ENCODE data around the gene TCEA3.

The TCEA3 gene

DNA sequence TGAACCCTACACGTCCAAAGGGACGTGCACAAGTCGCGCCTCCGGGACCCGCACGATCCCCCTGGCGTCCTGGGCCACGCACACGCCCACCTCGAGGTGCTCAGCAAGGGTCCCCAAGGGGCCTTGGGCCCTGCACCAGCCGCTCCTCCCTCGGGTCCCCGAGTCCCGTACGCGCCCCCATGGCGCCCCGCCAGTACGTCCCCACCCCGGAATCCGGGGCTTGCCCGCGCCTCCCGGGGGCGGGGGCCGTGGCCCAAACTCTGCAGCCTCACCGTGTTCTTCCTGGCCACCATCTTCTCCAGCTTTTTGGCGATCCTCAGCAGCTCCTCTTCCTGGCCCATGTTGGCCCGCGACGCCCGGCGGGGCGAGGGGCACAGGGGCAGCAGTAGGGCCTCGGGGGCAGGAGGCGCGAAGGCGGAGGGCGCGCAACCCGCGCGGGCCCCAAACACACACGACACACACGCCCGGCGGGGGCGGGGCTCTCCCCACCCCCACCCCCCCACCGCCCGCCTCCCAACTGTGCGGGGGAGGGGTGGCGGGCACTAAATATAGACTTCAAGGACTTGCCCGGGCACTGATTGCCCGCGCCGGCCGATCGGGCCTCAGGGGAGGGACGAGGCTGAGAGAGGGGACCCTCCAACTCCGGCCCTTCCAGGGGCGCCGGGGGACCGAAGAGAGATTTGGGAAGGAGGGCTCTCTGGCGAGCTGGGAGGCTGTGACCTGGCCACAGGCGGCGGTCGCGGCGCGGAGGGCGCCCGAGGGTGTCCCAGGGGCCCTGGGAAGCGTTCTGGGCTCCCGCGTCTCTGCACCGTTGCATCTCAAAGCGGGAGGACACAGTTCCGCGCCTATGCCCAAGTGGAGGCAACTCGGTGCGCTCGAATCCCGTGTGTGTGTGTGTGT, at the start of gene TCEA3:
Gene TCEA3, minus strand, starts transcription at position 456 of the 900 bp plus-strand sequence. Its CDS starts 115 bp downstream, at position 341.
- no peak for DNase-seq (ENCODE audit: low read depth in 2 of 2)

GRCh38 chr1:23473037-23473800, 48.7 kb upstream of the TCEA3 start:
- DNase-seq (ENCODE audit: low read depth in 2 of 2): no peak

- DNase-seq (ENCODE audit: low read depth in 2 of 2): no peak
Observed at GRCh38 chr1:23472351-23473036, 47.9 kb upstream of the TCEA3 start.

GRCh38 chr1:23471473-23472075, 47.0 kb upstream of the TCEA3 start:
- no peak for DNase-seq (ENCODE audit: low read depth in 2 of 2)

DNA sequence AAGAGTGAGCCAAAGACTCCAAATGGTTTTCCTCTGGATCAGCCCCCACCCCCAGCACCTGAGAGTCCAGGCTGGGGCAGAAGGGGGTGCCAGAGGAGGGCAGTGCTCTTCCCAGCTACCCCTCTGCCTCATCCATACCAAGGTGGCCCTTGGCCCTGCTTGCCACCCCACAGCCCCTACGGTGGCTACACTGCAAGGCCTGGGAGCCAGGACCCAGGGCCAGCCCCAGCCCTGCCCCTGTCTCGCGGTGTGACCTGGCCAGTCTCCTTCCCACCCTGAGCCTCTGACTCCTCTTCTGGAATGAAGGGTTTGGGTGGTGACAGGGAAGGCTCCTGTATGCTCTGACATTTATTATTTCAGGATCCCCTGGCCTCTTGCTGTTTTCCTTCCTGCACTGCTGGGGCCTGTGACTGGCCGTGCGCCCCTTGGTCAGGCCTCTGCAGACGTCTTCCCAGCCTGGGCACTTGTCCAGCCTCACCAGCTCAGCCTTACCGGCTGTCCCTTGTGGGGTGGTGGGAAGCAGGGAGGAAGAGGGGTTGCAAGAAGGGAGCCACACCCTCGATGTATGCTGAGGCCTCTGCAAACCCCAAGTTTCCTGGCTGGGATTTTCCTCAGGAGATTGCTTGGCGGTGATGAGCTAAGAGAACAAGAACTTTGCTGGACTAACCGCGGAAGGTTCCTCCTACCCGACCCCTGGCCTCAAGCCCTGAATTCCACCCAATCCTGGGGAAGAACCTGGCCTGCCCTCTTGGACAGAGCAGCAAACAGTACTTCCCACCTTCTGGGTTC, 45.9 kb upstream of the TCEA3 start:
- DNase-seq (ENCODE audit: low read depth in 2 of 2): no peak

DNA sequence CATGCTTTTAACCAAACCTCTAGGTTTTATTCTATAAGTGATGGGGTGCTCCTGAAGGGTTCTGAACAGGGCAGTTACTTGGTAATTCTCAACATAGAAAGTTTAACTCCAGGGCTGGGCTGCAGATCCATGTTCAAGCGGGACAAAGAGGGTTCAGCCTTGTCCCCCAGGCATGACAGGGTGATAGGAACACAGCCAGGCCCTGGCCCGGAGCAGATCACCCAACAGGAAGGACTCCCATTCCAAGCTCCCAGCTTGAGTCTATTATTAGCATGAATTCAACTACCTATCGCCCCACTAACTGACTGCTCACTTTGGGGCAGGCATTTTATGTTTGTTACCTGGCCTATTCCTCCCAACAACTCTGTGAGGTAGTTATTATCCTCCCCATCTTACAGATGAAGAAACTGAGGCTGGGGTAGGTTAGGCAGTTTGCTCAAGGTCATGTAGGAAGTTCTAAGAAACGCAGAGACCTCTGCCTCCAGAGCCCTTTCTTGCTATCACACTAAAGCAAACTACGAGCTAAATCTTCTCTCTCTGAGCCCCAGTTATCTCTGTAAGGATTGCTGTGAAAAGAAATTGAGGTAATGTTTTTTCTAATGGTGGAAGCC, 44.9 kb upstream of the TCEA3 start:
- DNase-seq (ENCODE audit: low read depth in 2 of 2): no peak

GRCh38 chr1:23466423-23466989, 42.0 kb upstream of the TCEA3 start:
- DNase-seq (ENCODE audit: low read depth in 2 of 2): no peak

DNA sequence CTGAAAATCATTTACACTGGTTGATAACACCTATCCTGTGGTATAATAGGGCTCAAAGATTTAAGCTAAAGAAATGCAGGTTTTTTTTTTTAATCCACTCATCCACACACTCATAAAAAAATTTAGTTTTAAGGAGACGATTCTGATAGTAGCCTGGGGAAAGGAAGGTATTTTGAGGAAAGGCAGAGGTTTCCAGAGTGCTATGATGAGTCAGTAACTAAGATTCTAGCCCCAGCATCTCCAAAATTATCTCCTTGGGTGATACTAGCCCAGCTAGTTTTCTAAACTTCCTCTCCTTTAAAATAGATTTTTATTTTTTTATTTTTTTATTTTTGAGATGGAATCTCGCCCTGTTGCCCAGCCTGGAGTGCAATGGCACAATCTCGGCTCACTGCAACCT, 38.7 kb upstream of the TCEA3 start:
- no peak for DNase-seq (ENCODE audit: low read depth in 2 of 2)

GRCh38 chr1:23462766-23463165, 38.2 kb upstream of the TCEA3 start:
- no peak for DNase-seq (ENCODE audit: low read depth in 2 of 2)

- no peak for DNase-seq (ENCODE audit: low read depth in 2 of 2)
Observed at GRCh38 chr1:23461050-23461449, 36.5 kb upstream of the TCEA3 start.

DNA sequence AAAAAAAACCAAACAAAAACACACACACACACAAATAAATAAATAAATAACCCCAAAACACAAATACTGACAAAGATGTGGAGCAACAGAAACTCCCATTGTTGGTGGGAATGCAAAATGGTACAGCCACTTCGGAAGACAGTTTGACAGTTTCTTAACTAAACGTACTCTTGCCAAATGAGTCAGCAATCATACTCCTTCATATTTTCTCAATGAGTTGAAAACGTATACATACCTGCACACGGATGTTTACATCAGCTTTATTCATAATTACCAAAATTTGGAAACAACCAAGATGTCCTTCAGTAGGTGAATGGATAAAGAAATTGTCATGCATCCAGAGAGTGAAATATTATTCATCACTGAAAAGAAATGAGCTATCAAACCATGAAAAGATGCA, 36.0 kb upstream of the TCEA3 start:
- DNase-seq (ENCODE audit: low read depth in 2 of 2): no peak

DNA sequence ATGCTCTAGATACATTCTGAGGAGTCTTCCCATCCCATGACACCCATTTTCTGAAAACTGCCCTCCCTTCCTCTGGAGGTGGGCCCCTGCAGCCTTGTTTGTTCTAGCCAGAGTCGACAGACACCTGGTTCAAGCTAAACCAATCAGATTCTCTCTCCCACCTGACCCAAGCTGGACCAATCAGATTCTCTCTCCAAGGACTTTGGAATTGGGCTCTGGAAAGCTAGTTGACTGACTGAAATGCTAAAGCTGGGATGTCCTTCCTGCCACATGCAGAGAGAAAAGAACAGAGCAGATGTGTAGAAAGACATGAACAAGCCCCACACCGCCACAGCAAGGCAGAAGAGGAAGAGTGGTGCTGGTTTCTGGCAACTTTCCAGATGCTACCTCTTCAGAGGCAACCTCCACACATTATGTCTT, 34.8 kb upstream of the TCEA3 start:
- DNase-seq (ENCODE audit: low read depth in 2 of 2): no peak

DNA sequence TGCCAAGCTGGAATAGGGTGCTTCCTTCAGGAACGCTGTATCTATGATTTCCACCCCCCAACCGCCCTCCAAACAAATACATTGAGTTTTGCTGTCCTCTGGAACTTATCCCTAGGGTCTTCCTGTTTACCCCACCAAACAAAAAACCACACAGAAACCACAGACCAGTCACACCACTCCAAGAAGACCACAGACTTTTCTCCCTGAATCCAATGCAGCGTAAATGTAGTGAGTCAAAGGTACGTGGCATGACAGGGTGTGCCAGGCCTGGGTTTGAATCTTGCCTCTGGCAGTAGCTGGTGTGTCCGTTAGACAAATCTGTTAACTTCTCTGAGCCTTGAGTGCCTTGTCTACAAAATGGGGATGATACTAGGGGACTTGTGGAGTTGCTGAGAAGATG, 31.7 kb upstream of the TCEA3 start:
- no peak for DNase-seq (ENCODE audit: low read depth in 2 of 2)

- no peak for DNase-seq (ENCODE audit: low read depth in 2 of 2)
Observed at GRCh38 chr1:23453455-23454000, 29.0 kb upstream of the TCEA3 start.

- DNase-seq (ENCODE audit: low read depth in 2 of 2): peak; percentile 2 to 8
Observed at GRCh38 chr1:23452011-23452411, 27.5 kb upstream of the TCEA3 start.

GRCh38 chr1:23451441-23451840, 26.9 kb upstream of the TCEA3 start:
- no peak for DNase-seq (ENCODE audit: low read depth in 2 of 2)

- no peak for DNase-seq (ENCODE audit: low read depth in 2 of 2)
Observed at GRCh38 chr1:23450894-23451293, 26.3 kb upstream of the TCEA3 start.

GRCh38 chr1:23449958-23450357, 25.4 kb upstream of the TCEA3 start:
- DNase-seq (ENCODE audit: low read depth in 2 of 2): no peak

- no peak for DNase-seq (ENCODE audit: low read depth in 2 of 2)
Observed at GRCh38 chr1:23449306-23449705, 24.8 kb upstream of the TCEA3 start.

DNA sequence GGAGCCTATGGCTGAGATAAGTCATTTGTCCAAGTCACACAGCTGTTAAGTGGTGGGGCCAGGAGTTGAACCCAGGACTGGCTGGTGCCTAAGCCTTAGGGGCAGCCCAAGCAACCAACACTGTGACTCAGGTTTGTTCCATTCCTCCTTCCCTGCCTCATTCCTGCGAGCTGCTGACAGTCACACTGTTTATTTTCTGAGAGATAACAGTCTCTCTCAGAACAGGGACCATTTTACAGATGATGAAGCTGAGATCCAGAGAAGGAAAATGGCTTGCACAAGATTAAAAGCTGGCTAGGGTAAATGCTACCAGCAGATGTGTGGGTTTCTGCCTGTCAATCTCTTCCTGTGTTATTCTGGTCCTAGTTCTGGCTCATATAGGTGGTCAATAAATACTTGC, 24.3 kb upstream of the TCEA3 start:
- no peak for DNase-seq (ENCODE audit: low read depth in 2 of 2)
